T-helper 1 cell treated with Interleukin-12 subunit alpha and Interleukin-12 subunit beta and Interleukin-4 antibody, amounts not matched to agents 30 ng/mL and 1 ng/mL, for 36 hours (primary cell): ENCODE data around the gene CD14. TPM values are rescaled to one million over a fixed set of nuclear protein-coding genes. Genes with fewer than 3 reads are reported as not detected.
"Not testable (repeated sequence)": the region's sequence is repeated elsewhere in the genome, so short reads cannot be mapped to it uniquely, and the experiment has no call there.

ENCODE experiments used
- intact Hi-C: fragments of 100-400 bp; cut with micrococcal nuclease; formaldehyde crosslinking; loops from one replicate; pipeline ENCODE4 v1.15.1; 2024
- total RNA-seq: library from RNA; stranded (reverse); gene quantifications from 2 replicates; pipeline ENCODE4 v1.2.3, GENCODE V29; 2022

CD14 gene
- total RNA-seq, 1 donor from 2014 or later = 0.51 TPM

DNA sequence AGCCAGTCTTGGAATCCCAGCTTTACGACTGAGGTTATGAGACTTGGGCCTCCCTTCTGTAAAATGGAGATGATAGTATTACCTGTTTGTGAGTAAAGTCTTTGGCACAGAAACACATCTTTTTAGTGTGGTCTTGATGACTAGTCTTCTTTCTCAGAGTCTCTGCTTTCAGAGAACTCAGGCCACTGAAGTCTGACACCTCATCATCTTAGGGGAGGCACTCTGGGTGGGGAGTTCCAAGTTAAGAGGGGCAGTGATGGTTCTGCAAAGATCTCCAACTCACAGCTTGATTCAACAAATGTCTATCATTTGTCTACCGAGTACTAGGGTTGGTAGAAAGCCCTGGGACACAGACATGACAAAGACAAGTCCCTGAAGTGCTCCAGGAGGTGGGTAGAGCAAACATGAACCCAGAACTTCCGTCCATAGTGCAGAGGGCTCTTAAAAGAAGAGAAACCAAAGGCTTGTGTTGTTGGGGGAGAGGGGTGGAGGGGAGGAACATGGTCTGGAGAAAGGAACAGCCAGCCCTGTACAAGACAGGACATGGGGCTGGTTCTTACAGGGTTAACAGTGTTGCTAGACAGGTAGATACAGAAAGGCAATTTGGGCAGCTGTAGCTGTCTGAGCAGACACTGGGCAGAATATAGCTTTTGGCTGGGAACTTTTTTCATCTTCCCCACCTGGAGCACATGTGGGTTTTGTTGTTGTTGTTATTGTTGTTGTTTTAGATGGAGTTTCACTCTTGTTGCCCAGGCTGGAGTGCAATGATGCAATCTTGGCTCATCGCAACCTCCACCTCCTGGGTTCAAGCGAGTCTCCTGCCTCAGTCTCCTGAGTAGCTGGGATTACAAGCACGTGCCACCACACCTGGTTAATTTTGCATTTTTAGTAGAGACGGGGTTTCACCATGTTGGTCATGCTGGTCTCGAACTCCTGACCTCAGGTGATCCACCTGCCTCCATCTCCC is 2.6 kb upstream of the CD14 start:
- intact Hi-C loops = loop anchor here (1.0 to 5.0 kb wide), 8 partner anchors 29 to 272 kb away; partner anchors contain the start of genes ANKHD1, APBB3, EIF4EBP3 and SLC35A4

DNA sequence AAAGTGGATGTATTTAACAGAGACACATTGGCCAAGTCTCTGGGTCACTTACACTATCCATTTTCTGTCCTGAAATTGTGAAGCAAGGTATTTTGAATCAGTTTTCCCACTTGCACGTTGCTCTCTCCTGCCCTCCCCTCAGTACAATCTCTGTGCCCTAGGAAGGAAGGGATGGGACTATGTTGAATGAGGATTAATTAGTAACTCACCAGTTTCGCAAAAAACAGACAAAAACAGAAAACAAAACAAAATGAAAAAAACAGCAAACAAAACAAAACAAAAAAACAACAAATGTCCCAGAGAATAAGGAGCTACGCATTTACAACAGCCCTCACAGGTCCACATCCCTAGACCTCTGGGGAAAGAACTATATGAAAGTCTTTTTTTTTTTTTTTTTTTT is 1.1 kb upstream of the CD14 start:
- intact Hi-C loops = no loop called here

GRCh38 chr5:140633501-140633900 is 526 bp upstream of the CD14 start:
- intact Hi-C loops = no loop called here

DNA sequence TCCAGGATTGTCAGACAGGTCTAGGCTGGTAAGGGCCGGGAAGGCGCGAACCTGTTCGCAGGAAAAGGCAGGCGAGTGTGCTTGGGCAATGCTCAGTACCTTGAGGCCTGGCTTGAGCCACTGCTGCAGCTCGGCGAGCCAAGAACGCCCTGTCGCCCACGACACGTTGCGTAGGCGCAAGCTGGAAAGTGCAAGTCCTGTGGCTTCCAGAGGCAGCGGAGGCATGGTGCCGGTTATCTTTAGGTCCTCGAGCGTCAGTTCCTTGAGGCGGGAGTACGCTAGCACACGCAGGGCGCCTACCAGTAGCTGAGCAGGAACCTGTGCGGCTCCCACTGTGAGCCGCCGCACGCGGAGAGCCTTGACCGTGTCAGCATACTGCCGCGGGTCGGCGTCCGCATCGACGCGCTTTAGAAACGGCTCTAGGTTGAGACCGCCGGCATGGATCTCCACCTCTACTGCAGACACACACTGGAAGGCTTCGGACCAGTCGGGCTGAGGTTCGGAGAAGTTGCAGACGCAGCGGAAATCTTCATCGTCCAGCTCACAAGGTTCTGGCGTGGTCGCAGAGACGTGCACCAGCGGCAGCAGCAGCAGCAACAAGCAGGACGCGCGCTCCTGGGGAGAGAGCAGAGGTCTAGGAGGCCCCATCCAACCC is 482 bp downstream of the CD14 start:
- intact Hi-C loops = loop anchor here (1.0 kb wide), 1 partner anchor 63 kb away; no protein-coding TSS in a partner anchor

DNA sequence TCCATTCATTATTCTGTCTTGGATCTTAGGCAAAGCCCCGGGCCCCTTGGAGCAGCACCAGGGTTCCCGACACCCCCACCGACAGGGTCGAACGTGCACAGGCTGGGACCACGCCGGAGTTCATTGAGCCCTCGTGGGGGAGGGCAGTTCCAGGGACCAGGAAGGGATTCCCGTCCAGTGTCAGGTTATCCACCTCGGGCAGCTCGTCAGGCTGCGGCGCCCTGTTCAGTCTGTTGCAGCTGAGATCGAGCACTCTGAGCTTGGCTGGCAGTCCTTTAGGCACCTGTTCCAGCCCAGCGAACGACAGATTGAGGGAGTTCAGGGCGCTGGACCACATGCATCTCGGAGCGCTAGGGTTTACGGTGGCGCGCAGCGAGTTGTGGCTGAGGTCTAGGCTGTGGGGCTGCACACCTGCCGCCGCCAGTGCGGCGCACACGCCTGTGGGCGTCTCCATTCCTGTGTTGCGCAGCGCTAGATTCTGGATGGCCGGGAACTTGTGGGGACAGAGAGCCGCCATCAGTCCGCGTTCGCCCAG is 1.1 kb downstream of the CD14 start:
- intact Hi-C loops = loop anchor here (1.0 kb wide), 1 partner anchor 63 kb away; no protein-coding TSS in a partner anchor

DNA sequence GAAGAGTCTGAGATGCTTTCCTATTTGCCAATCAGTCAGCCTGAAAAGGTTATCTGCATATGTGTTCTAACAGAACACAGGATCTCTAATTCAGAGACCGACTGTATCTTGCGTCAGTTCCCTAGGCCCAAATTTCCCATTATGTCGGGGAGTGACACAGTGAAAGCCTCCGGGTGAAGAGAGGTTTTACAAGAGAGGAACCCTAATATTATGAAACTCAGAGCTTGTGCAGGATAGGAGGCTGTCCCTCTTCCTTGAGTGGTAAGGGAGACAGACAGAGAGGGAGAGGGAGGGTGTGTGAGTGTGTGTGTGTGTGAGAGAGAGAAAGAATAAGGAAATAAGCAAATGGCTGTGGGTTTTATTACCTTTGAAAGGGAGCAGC is 1.9 kb downstream of the CD14 start:
- intact Hi-C loops = no loop called here

GRCh38 chr5:140630292-140631035 is 2.5 kb downstream of the CD14 start:
- intact Hi-C loops = no loop called here

DNA sequence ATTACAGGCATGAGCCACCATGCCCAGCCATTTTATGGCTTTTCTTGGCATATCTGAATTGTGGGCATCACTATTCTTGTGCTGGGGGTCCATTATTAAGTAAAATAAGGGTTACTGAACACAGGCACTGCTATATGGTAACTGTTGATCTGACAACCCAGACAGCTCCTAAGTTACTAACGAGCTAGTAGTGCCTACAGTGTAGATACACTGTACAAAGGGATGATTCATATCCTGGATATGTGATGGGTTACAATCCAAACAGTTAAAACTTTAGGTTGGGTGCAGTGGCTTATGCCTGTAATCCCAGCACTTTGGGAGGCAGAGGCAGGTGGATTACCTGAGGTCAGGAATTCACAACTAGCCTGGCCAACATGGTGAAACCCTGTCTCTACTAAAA is 4.3 kb downstream of the CD14 start:
- intact Hi-C loops = no loop called here

GRCh38 chr5:140627972-140628371 is 5.0 kb downstream of the CD14 start:
- intact Hi-C loops = no loop called here

GRCh38 chr5:140624886-140625285 is 8.1 kb downstream of the CD14 start:
- intact Hi-C loops = not testable (repeated sequence)

- intact Hi-C loops = not testable (repeated sequence)
Measured at GRCh38 chr5:140623061-140623460, 9.9 kb downstream of the CD14 start.

GRCh38 chr5:140622301-140622700 is 10.7 kb downstream of the CD14 start:
- intact Hi-C loops = no loop called here

GRCh38 chr5:140611020-140611521 is 21.9 kb downstream of the CD14 start:
- intact Hi-C loops = no loop called here

DNA sequence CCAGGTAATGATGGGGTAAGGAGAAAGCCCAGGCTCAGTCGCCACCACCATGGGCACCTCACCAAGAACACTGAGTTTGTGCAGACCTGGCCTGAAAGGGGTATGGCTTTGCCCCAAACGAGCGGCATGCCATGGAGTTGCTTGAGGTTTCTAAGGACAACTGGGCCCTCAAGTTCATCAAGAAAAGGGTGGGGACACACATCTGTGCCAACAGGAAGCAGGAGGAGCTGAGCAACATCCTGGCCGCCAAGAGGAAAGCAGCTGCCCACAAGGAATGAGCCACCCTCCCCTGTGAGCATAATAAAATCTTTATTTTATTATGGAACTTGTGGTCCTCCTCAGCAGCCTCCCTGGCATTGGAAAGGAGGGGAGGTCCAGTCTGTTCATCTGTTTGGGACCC is 23.8 kb downstream of the CD14 start:
- intact Hi-C loops = no loop called here

DNA sequence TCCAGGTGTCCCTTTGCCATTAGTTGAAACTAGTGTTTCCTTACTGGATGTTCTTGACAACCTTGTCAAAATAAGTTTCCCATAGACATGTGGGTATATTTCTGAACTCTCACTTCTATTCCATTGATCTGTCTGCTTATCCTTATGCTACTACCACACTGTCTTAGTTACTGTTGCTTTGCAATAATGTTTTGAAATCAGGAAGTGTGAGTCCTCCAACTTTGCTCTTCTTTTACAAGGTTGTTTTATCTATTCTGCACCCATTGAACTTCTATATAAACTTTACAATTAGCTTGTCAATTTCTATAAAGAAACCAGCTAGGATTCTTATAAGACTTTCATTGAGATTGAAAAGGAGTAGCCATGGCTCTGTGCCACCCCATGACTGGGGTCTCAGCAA is 24.3 kb downstream of the CD14 start:
- intact Hi-C loops = no loop called here

DNA sequence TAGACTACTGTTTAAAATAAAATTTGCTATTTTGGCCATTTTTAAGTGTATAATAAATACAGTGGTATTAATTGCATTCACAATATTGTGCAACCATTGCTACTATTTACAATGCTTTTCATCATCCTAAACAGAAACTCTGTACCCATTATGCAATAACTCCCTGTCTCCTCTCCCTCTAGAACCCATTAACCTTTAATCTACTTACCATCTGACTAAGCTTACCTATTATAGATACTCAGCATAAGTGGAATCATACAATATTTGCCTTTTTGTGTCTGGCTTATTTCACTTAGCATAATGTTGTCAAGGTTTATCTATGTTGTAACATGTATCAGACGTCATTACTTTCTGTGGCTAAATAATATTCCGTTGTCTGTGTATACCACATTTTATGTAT is 25.9 kb downstream of the CD14 start:
- intact Hi-C loops = no loop called here

GRCh38 chr5:140605879-140606278 is 27.1 kb downstream of the CD14 start:
- intact Hi-C loops = no loop called here

DNA sequence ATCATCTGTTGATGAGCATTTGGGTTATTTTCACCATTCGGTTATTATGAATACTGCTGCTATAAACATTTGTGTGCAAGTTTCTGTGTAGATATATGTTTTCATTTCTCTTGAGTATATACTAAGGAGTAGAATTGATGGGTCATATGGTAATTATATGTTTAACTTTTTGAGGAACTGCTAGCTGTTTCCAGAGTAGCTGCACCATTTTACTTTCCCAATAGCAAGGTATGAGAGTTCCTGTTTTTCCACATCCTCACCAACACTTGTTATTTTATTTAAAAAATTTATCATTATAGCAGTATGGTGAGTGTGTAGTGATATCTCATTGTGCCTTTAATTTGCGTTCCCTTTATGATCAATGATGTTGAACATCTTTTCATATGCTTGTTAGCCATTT is 29.2 kb downstream of the CD14 start:
- intact Hi-C loops = no loop called here

DNA sequence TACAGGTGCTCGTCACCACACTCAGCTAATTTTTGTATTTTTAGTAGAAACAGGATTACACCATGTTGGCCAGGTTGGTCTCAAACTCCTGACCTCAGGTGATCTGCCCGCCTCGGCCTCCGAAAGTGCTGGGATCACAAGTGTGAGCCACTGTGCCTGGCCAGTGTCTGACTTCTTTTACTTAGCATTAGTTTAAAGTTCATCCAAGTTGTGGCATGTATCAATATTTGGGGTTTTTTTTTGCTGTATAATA is 29.6 kb downstream of the CD14 start:
- intact Hi-C loops = not testable (repeated sequence)

- intact Hi-C loops = no loop called here
Measured at GRCh38 chr5:140602147-140602546, 30.8 kb downstream of the CD14 start.

DNA sequence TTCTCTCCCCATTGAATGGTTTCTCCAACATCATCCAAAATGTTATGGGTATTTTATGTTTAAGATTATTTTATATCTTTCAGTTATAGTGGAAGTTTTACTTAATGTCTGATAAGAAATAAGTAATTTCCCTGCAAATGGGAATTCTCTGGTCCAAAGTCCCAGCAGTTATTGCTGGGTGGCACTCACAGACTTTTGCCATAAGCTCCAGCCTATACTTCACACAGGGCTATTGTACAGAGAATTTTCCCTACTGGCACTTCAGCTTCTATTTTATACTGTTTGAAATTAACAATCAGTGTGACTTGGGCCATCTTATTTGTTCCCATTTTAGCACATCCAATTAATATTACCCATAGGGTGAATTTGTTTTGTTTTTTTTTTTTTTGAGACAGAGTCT is 32.9 kb downstream of the CD14 start:
- intact Hi-C loops = no loop called here

GRCh38 chr5:140598836-140599235 is 34.1 kb downstream of the CD14 start:
- intact Hi-C loops = no loop called here
